ENCODE measurements around the gene ETS1. TPM values are rescaled to one million over a fixed set of nuclear protein-coding genes. Genes with fewer than 3 reads are reported as not detected.

ETS1 gene
- total RNA-seq, 2 experiments from 2014 or later = 456 to 467 TPM

- ChIA-PET CTCF (interaction anchor here (1.1 to 1.6 kb wide), 2 partner anchors 23 to 52 kb away, joined by 4 to 5 read pairs; no protein-coding TSS in a partner anchor), POLR2A (interaction anchor here (1.3 kb wide), 1 partner anchor 53 kb away, joined by 3 read pairs; no protein-coding TSS in a partner anchor)
- Mint-ChIP-seq H3K4me1 (ENCODE audit: low read depth) (peaks cover 29% of the 10 kb centered on the region), H3K4me3 (no peak overlapping the region), H3K36me3 (ENCODE audit: low read depth) (no peaks in the 10 kb centered on the region), H3K27ac (no peak overlapping the region), H3K27me3 (ENCODE audit: low read depth) (peaks cover 3% of the 10 kb centered on the region), H3K9me3 (ENCODE audit: insufficient read depth) (no peaks in the 10 kb centered on the region)
- ATAC-seq (no peak), DNase-seq (no peak)
These were observed 10.8 kb downstream of the ETS1 start for GRCh38 chr11:128576555-128576954.

GRCh38 chr11:128575961-128576350 lies 11.4 kb downstream of the ETS1 start:
- DNase-seq (no peak), ATAC-seq (no peak)
- H3K4me1 Mint-ChIP-seq (ENCODE audit: low read depth) = peaks cover 25% of the 10 kb centered on the region
- H3K27me3 Mint-ChIP-seq (ENCODE audit: low read depth) = peaks cover 3% of the 10 kb centered on the region
- ChIA-PET CTCF (interaction anchor here (1.1 kb wide), 1 partner anchor 22 kb away, joined by 5 read pairs; no protein-coding TSS in a partner anchor), POLR2A (interaction anchor here (1.3 kb wide), 1 partner anchor 53 kb away, joined by 3 read pairs; no protein-coding TSS in a partner anchor)
- H3K27ac Mint-ChIP-seq = no peak overlapping the region
- no peak overlapping the region for H3K4me3 Mint-ChIP-seq
- no peaks in the 10 kb centered on the region for H3K36me3 Mint-ChIP-seq (ENCODE audit: low read depth)
- no peaks in the 10 kb centered on the region for H3K9me3 Mint-ChIP-seq (ENCODE audit: insufficient read depth)

- no peaks in the 10 kb centered on the region for H3K9me3 Mint-ChIP-seq (ENCODE audit: insufficient read depth)
- H3K4me3 Mint-ChIP-seq = no peak overlapping the region
- no peak overlapping the region for H3K27ac Mint-ChIP-seq
- peaks cover 3% of the 10 kb centered on the region for H3K27me3 Mint-ChIP-seq (ENCODE audit: low read depth)
- no peak for ATAC-seq
- ChIA-PET POLR2A (interaction anchor here (1.3 kb wide), 1 partner anchor 52 kb away, joined by 3 read pairs; no protein-coding TSS in a partner anchor), CTCF (interaction anchor here (1.1 kb wide), 1 partner anchor 22 kb away, joined by 5 read pairs; no protein-coding TSS in a partner anchor)
- H3K4me1 Mint-ChIP-seq (ENCODE audit: low read depth) = peaks cover 20% of the 10 kb centered on the region
- no peak for DNase-seq
- no peaks in the 10 kb centered on the region for H3K36me3 Mint-ChIP-seq (ENCODE audit: low read depth)
These were observed 12.0 kb downstream of the ETS1 start for GRCh38 chr11:128575174-128575960.

GRCh38 chr11:128574576-128575011 lies 12.8 kb downstream of the ETS1 start:
- DNase-seq = no peak
- POLR2A ChIA-PET = interaction anchor here (1.2 kb wide), 1 partner anchor 117 kb away, joined by 3 read pairs; no protein-coding TSS in a partner anchor
- Mint-ChIP-seq H3K4me3 (no peak overlapping the region), H3K27me3 (ENCODE audit: low read depth) (peaks cover 3% of the 10 kb centered on the region), H3K9me3 (ENCODE audit: insufficient read depth) (no peaks in the 10 kb centered on the region), H3K27ac (no peak overlapping the region), H3K36me3 (ENCODE audit: low read depth) (no peaks in the 10 kb centered on the region), H3K4me1 (ENCODE audit: low read depth) (peaks cover 13% of the 10 kb centered on the region)
- CTCF ChIA-PET = no interaction called here
- ATAC-seq = no peak

- POLR2A ChIA-PET = interaction anchor here (1.2 kb wide), 1 partner anchor 116 kb away, joined by 3 read pairs; no protein-coding TSS in a partner anchor
- H3K4me1 Mint-ChIP-seq (ENCODE audit: low read depth) = peaks cover 15% of the 10 kb centered on the region
- no peaks in the 10 kb centered on the region for H3K36me3 Mint-ChIP-seq (ENCODE audit: low read depth)
- H3K9me3 Mint-ChIP-seq (ENCODE audit: insufficient read depth) = no peaks in the 10 kb centered on the region
- no peak for DNase-seq
- peaks cover 3% of the 10 kb centered on the region for H3K27me3 Mint-ChIP-seq (ENCODE audit: low read depth)
- no peak overlapping the region for H3K27ac Mint-ChIP-seq
- CTCF ChIA-PET = no interaction called here
- H3K4me3 Mint-ChIP-seq = no peak overlapping the region
- no peak for ATAC-seq
These were observed 13.7 kb downstream of the ETS1 start for GRCh38 chr11:128573638-128574037.

GRCh38 chr11:128572965-128573364 lies 14.4 kb downstream of the ETS1 start:
- no peak for ATAC-seq
- ChIA-PET POLR2A (no interaction called here), CTCF (no interaction called here)

GRCh38 chr11:128570632-128571031 lies 16.7 kb downstream of the ETS1 start:
- no peak for ATAC-seq
- no peaks in the 10 kb centered on the region for H3K36me3 Mint-ChIP-seq (ENCODE audit: low read depth)
- H3K27ac Mint-ChIP-seq = no peak overlapping the region
- H3K4me1 Mint-ChIP-seq (ENCODE audit: low read depth) = peaks cover 19% of the 10 kb centered on the region
- peaks cover 3% of the 10 kb centered on the region for H3K27me3 Mint-ChIP-seq (ENCODE audit: low read depth)
- no peak overlapping the region for H3K4me3 Mint-ChIP-seq
- no peaks in the 10 kb centered on the region for H3K9me3 Mint-ChIP-seq (ENCODE audit: insufficient read depth)
- no peak for DNase-seq
- ChIA-PET POLR2A (no interaction called here), CTCF (no interaction called here)

More at GRCh38 chr11:128572965-128573364, 14.4 kb downstream of the ETS1 start:
- Mint-ChIP-seq H3K27ac (no peak overlapping the region), H3K4me3 (no peak overlapping the region), H3K9me3 (ENCODE audit: insufficient read depth) (no peaks in the 10 kb centered on the region), H3K4me1 (ENCODE audit: low read depth) (peaks cover 21% of the 10 kb centered on the region), H3K27me3 (ENCODE audit: low read depth) (peaks cover 3% of the 10 kb centered on the region), H3K36me3 (ENCODE audit: low read depth) (no peaks in the 10 kb centered on the region)
- DNase-seq = no peak

GRCh38 chr11:128569291-128569690 lies 18.1 kb downstream of the ETS1 start:
- H3K4me1 Mint-ChIP-seq (ENCODE audit: low read depth) = peaks cover 8% of the 10 kb centered on the region
- ChIA-PET CTCF (no interaction called here), POLR2A (interaction anchor here (1.1 kb wide), 1 partner anchor 11 kb away, joined by 4 read pairs; no protein-coding TSS in a partner anchor)
- H3K36me3 Mint-ChIP-seq (ENCODE audit: low read depth) = no peaks in the 10 kb centered on the region
- no peaks in the 10 kb centered on the region for H3K9me3 Mint-ChIP-seq (ENCODE audit: insufficient read depth)
- no peak for ATAC-seq
- no peak overlapping the region for H3K27ac Mint-ChIP-seq
- no peak overlapping the region for H3K4me3 Mint-ChIP-seq
- peaks cover 3% of the 10 kb centered on the region for H3K27me3 Mint-ChIP-seq (ENCODE audit: low read depth)
- DNase-seq = no peak

- POLR2A ChIA-PET = interaction anchor here (1.1 kb wide), 1 partner anchor 12 kb away, joined by 4 read pairs; no protein-coding TSS in a partner anchor
- H3K36me3 Mint-ChIP-seq (ENCODE audit: low read depth) = no peaks in the 10 kb centered on the region
- ATAC-seq = no peak
- CTCF ChIA-PET = no interaction called here
- H3K4me1 Mint-ChIP-seq (ENCODE audit: low read depth) = peaks cover 8% of the 10 kb centered on the region
- peaks cover 2% of the 10 kb centered on the region for H3K27me3 Mint-ChIP-seq (ENCODE audit: low read depth)
- no peak overlapping the region for H3K4me3 Mint-ChIP-seq
- no peak for DNase-seq
- no peaks in the 10 kb centered on the region for H3K9me3 Mint-ChIP-seq (ENCODE audit: insufficient read depth)
- H3K27ac Mint-ChIP-seq = no peak overlapping the region
These were observed 19.1 kb downstream of the ETS1 start for GRCh38 chr11:128568166-128568778.

GRCh38 chr11:128567130-128567529 lies 20.2 kb downstream of the ETS1 start:
- no peaks in the 10 kb centered on the region for H3K9me3 Mint-ChIP-seq (ENCODE audit: insufficient read depth)
- H3K27ac Mint-ChIP-seq = no peak overlapping the region
- ChIA-PET CTCF (no interaction called here), POLR2A (no interaction called here)
- H3K27me3 Mint-ChIP-seq (ENCODE audit: low read depth) = no peaks in the 10 kb centered on the region
- no peaks in the 10 kb centered on the region for H3K36me3 Mint-ChIP-seq (ENCODE audit: low read depth)
- DNase-seq (no peak), ATAC-seq (no peak)
- H3K4me1 Mint-ChIP-seq (ENCODE audit: low read depth) = peaks cover 8% of the 10 kb centered on the region
- no peak overlapping the region for H3K4me3 Mint-ChIP-seq

- no peak overlapping the region for H3K27ac Mint-ChIP-seq
- POLR2A ChIA-PET = no interaction called here
These were observed 21.5 kb downstream of the ETS1 start for GRCh38 chr11:128565881-128566280.

GRCh38 chr11:128564642-128565245 lies 22.6 kb downstream of the ETS1 start:
- H3K27me3 Mint-ChIP-seq (ENCODE audit: low read depth) = peaks cover 3% of the 10 kb centered on the region
- ChIA-PET CTCF (no interaction called here), POLR2A (no interaction called here)
- no peak overlapping the region for H3K27ac Mint-ChIP-seq
- DNase-seq (no peak), ATAC-seq (no peak)
- H3K4me1 Mint-ChIP-seq (ENCODE audit: low read depth) = peaks cover 15% of the 10 kb centered on the region
- H3K36me3 Mint-ChIP-seq (ENCODE audit: low read depth) = no peaks in the 10 kb centered on the region
- H3K4me3 Mint-ChIP-seq = no peak overlapping the region
- H3K9me3 Mint-ChIP-seq (ENCODE audit: insufficient read depth) = no peaks in the 10 kb centered on the region

More at GRCh38 chr11:128565881-128566280, 21.5 kb downstream of the ETS1 start:
- ATAC-seq = no peak
- no peak overlapping the region for H3K4me3 Mint-ChIP-seq
- H3K4me1 Mint-ChIP-seq (ENCODE audit: low read depth) = peaks cover 9% of the 10 kb centered on the region
- DNase-seq = no peak
- no peaks in the 10 kb centered on the region for H3K9me3 Mint-ChIP-seq (ENCODE audit: insufficient read depth)
- no peaks in the 10 kb centered on the region for H3K36me3 Mint-ChIP-seq (ENCODE audit: low read depth)
- CTCF ChIA-PET = no interaction called here
- H3K27me3 Mint-ChIP-seq (ENCODE audit: low read depth) = peaks cover 3% of the 10 kb centered on the region

Measured in activated CD8-positive, alpha-beta T cell treated with anti-CD3 and anti-CD28 coated beads, Interleukin-2, amount 10 ng/mL, durations not matched to agents 7 days and 5 days (primary cell).